DOHH2 (cell line): ENCODE data around the gene RAB15.

Experiments
- H3F3A ChIP-seq: fragments of 200-600 bp; sonication (generic), shearing (Covaris generic); 2 replicates; pipeline ENCODE4 v1.6.0; 2016; ENCODE audit warnings: antibody characterized with exemption, mild to moderate bottlenecking; ENCODE audit not compliant: control insufficient read depth, insufficient read depth
- H3K27ac ChIP-seq: fragments of 200-600 bp; sonication (generic); 2 replicates; pipeline ENCODE4 v1.5.1; 2014; ENCODE audit warnings: low read depth, mild to moderate bottlenecking, low read length, moderate library complexity
- H3K27me3 ChIP-seq: fragments of 200-600 bp; sonication (generic); 2 replicates; pipeline ENCODE4 v1.6.1; 2014; ENCODE audit warnings: mild to moderate bottlenecking, low read length, mixed read lengths; ENCODE audit not compliant: control insufficient read depth
- H3K36me3 ChIP-seq: fragments of 200-600 bp; sonication (generic); 2 replicates; pipeline ENCODE4 v1.6.1; 2014; ENCODE audit warnings: mild to moderate bottlenecking, low read length, moderate library complexity, mixed read lengths; ENCODE audit not compliant: control insufficient read depth
- H3K4me1 ChIP-seq: fragments of 200-600 bp; sonication (generic); 2 replicates; pipeline ENCODE4 v1.6.1; 2014; ENCODE audit warnings: mild to moderate bottlenecking, low read length, mixed read lengths; ENCODE audit not compliant: control insufficient read depth
- H3K4me2 ChIP-seq: fragments of 200-600 bp; sonication (generic); 2 replicates; pipeline ENCODE4 v1.6.0; 2014; ENCODE audit warnings: mild to moderate bottlenecking, low read length, moderate library complexity
- H3K4me3 ChIP-seq: fragments of 200-600 bp; sonication (generic); 2 replicates; pipeline ENCODE4 v1.5.1; 2014; ENCODE audit warnings: mild to moderate bottlenecking, low read length, mixed read lengths
- H3K79me2 ChIP-seq: fragments of 200-600 bp; sonication (generic); 2 replicates; pipeline ENCODE4 v1.6.1; 2014; ENCODE audit warnings: mild to moderate bottlenecking, low read length, mixed read lengths; ENCODE audit not compliant: control insufficient read depth
- H3K9me2 ChIP-seq: fragments of 200-600 bp; sonication (generic); replicated peaks from 2 replicates; pipeline ENCODE4 v1.6.1; 2014; ENCODE audit warnings: mild to moderate bottlenecking, low read length, mixed read lengths; ENCODE audit not compliant: control insufficient read depth
- H3K9me3 ChIP-seq: fragments of 200-600 bp; sonication (generic); 2 replicates; pipeline ENCODE4 v1.6.1; 2014; ENCODE audit warnings: antibody characterized with exemption, low read length, mixed read lengths; ENCODE audit not compliant: control insufficient read depth, insufficient read depth
- H4K20me1 ChIP-seq: fragments of 200-600 bp; sonication (generic); 2 replicates; pipeline ENCODE4 v1.6.0; 2014; ENCODE audit warnings: low read depth, mild to moderate bottlenecking, antibody characterized with exemption, low read length, moderate library complexity; ENCODE audit not compliant: control insufficient read depth, insufficient read depth
- CTCF ChIP-seq: fragments of 200-600 bp; sonication (generic); IDR thresholded peaks from one replicate; pipeline ENCODE4 v1.5.1; 2014; ENCODE audit warnings: antibody characterized with exemption, mild to moderate bottlenecking, low read depth, low read length; ENCODE audit not compliant: poor library complexity, severe bottlenecking
- EZH2phosphoT487 ChIP-seq: fragments of 200-600 bp; sonication (generic); IDR thresholded peaks from 2 replicates; pipeline ENCODE4 v1.6.1; 2017; ENCODE audit warnings: borderline replicate concordance, mild to moderate bottlenecking, antibody characterized with exemption, low read length, moderate library complexity, mixed read lengths

RAB15 gene

DNA sequence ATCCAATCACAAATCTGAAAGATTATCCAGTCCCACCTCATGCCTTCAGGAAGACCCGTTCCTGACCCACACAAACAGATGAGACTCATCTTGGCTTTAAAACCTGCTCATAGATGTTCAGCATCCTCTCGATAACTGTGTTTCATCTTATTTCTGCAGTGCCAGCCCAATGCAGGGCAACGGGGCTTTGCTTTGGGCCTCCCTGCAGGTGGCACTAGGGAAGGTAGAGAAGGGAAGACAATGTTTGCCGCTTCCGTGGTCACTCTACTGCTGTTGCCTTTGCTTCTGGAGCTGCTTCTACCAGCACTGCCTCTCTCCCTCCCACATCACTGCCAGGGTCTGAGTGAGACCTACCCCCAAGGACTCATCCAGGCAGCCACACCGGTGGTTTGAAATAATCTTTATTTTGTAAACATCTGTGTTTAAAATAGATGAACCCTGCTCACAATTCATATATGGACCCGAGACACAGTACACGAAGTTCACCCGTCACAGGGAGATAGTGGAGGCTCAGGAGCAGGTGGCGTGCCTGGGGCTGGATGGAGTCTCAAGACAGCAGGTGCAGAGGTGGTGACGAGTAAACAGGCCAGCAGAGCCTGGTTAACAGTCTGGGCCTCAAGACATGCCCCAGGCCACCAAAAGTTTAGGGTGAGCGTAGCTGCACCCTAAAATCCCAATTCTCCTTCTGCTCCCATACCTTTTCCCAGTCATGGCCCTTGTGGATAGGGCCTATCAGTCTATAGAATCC, 26.5 kb downstream of the RAB15 start:
- no peak for TF ChIP-seq EZH2phosphoT487
- TF ChIP-seq CTCF = no peak

DNA sequence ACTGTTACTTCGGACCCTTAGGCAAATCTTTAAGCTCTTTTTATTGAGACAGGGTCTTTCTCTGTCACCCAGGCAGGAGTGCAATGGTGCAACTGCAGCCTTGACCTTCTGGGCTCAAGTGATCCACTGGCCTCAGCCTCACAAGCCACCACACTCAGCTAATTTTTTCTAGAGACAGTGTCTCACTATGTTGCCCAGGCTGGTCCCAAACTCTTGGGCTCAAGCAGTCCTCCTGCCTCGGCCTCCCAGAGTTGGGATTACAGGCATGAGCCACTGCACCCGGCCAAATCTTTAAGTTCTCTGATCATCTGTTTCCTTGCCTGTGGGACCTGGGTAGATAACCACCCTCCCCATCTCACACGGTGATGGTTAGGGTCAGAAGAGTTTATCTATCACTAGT, 27.3 kb downstream of the RAB15 start:
- 0 out of 2 replicates have a peak, but pooled peaks cover 7% of the 10 kb centered on the region for H4K20me1 ChIP-seq
- no peak overlapping the region for H3K4me3 ChIP-seq
- no peak overlapping the region for H3K27ac ChIP-seq
- H3K36me3 ChIP-seq = no peaks in the 10 kb centered on the region
- H3K4me1 ChIP-seq = no peaks in the 10 kb centered on the region
- no peaks in the 10 kb centered on the region for H3K79me2 ChIP-seq
- H3K4me2 ChIP-seq = no peak overlapping the region
- no peaks in the 10 kb centered on the region for H3F3A ChIP-seq
- H3K9me3 ChIP-seq = no peaks in the 10 kb centered on the region
- TF ChIP-seq EZH2phosphoT487 = no peak
- H3K27me3 ChIP-seq = no peaks in the 10 kb centered on the region
- no peaks in the 10 kb centered on the region for H3K9me2 ChIP-seq

More for the DNA sequence above, 26.5 kb downstream of the RAB15 start:
- Histone ChIP-seq H3K9me3 (no peaks in the 10 kb centered on the region), H3K27me3 (no peaks in the 10 kb centered on the region), H3K36me3 (no peaks in the 10 kb centered on the region), H3K9me2 (no peaks in the 10 kb centered on the region), H3K27ac (no peak overlapping the region), H4K20me1 (0 out of 2 replicates have a peak, but pooled peaks cover 7% of the 10 kb centered on the region), H3K4me3 (no peak overlapping the region), H3K4me2 (no peak overlapping the region), H3K79me2 (no peaks in the 10 kb centered on the region), H3F3A (no peaks in the 10 kb centered on the region), H3K4me1 (no peaks in the 10 kb centered on the region)

DNA sequence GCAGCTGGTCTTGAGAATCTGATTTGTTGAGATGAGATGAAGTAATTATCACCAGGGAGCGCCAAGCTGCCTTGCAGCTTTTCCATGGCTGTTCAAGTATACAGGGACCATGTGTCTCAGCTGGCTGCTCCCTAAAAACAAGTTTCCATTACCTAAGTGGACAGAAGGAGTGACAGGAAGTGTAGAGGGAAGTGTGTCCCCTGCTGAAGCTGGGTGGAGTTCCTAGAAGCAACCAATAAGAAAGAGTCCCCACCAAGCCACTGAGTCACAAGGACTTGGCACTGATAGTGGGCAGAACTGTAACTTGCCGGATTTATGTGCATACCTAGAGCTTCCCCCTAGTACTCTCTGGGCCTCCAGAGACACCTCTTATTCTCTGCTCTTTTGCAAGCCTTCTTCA, 28.1 kb downstream of the RAB15 start:
- H3F3A ChIP-seq = no peaks in the 10 kb centered on the region
- H3K27me3 ChIP-seq = no peaks in the 10 kb centered on the region
- H3K4me2 ChIP-seq = no peak overlapping the region
- H3K79me2 ChIP-seq = no peaks in the 10 kb centered on the region
- no peaks in the 10 kb centered on the region for H3K9me2 ChIP-seq
- H3K4me1 ChIP-seq = no peaks in the 10 kb centered on the region
- H3K36me3 ChIP-seq = no peaks in the 10 kb centered on the region
- no peaks in the 10 kb centered on the region for H3K9me3 ChIP-seq
- H3K4me3 ChIP-seq = no peak overlapping the region
- TF ChIP-seq EZH2phosphoT487 = no peak
- TF ChIP-seq CTCF = no peak
- H3K27ac ChIP-seq = no peak overlapping the region
- 0 out of 2 replicates have a peak, but pooled peaks cover 7% of the 10 kb centered on the region for H4K20me1 ChIP-seq

- TF ChIP-seq EZH2phosphoT487 (no peak), CTCF (no peak)
- Histone ChIP-seq H3K4me1 (no peaks in the 10 kb centered on the region), H3K79me2 (no peaks in the 10 kb centered on the region), H3K36me3 (no peaks in the 10 kb centered on the region), H3K4me2 (no peak overlapping the region), H3K27me3 (no peaks in the 10 kb centered on the region), H3K27ac (no peak overlapping the region), H3F3A (no peaks in the 10 kb centered on the region), H4K20me1 (0 out of 2 replicates have a peak, but pooled peaks cover 7% of the 10 kb centered on the region), H3K9me3 (no peaks in the 10 kb centered on the region), H3K9me2 (no peaks in the 10 kb centered on the region), H3K4me3 (no peak overlapping the region)
These were observed 28.6 kb downstream of the RAB15 start for GRCh38 chr14:64943556-64943955.
